ENCODE data around the gene SLMAP. TPM values are rescaled to one million over a fixed set of nuclear protein-coding genes. Genes with fewer than 3 reads are reported as not detected.

The SLMAP gene
- total and polyA plus RNA-seq, 2 of the 13 experiments (the other 11 are each of a cell fraction or from before 2014, with no cell fraction given), result 24.0 to 48.3 TPM

DNA sequence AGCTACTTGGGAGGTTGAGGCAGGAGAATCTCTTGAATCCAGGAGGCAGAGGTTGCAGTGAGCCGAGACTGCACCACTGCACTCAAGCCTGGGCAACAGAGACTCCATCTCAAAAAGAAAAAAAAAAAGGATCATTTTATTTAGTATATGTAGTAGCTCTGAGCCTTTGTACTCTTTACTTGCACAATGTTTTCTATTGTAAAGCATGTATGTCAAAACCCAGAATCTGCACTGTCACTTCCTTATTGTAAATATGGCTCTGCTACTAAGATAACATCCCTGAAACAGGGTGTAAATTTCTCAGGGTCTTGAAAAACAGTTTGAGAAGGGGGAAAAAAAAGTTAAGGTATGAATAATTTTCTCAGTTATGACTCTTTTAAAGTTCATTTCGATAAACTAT lies 35.1 kb downstream of the SLMAP start (continued):
- no peak for TF ChIP-seq MAF1 (CRISPR knock-in tag; IDR thresholded peaks at IDR 0.05; ENCODE audit: borderline replicate concordance)
- TF ChIP-seq ZNF75D (CRISPR knock-in tag; IDR thresholded peaks at IDR 0.05; ENCODE audit: borderline replicate concordance), result no peak
- 0 out of 2 replicates have a peak, but pooled peaks have one; percentile 25 for TF ChIP-seq ZNF292 (CRISPR knock-in tag; IDR thresholded peaks at IDR 0.05; ENCODE audit: borderline replicate concordance, low read depth)
- no peak for TF ChIP-seq SMAD3 (CRISPR knock-in tag; IDR thresholded peaks at IDR 0.05)
- peak; percentile 89 for TF ChIP-seq FOXA3 (CRISPR knock-in tag; IDR thresholded peaks at IDR 0.05)
- peak; percentile 55; the same call in 1 of the 2 replicates for TF ChIP-seq NFIC (IDR thresholded peaks at IDR 0.05; ENCODE audit: low read length)
- no peak for TF ChIP-seq ETV6 (CRISPR knock-in tag; conservative IDR thresholded peaks at IDR 0.05)
- TF ChIP-seq EHMT2 (IDR thresholded peaks at IDR 0.05; ENCODE audit: borderline replicate concordance, low read depth, low read length), result 0 out of 2 replicates have a peak, but pooled peaks have one; percentile 34
- TF ChIP-seq MTA3 (CRISPR knock-in tag; IDR thresholded peaks at IDR 0.05), result no peak
- TF ChIP-seq RCOR2 (CRISPR knock-in tag; IDR thresholded peaks at IDR 0.05), result 0 out of 2 replicates have a peak, but pooled peaks have one; percentile 25
- no peak for TF ChIP-seq MYC (CRISPR knock-in tag; IDR thresholded peaks at IDR 0.05; ENCODE audit: borderline replicate concordance)
- TF ChIP-seq ZNF674 (CRISPR knock-in tag; IDR thresholded peaks at IDR 0.05; ENCODE audit: low read depth), result no peak
- TF ChIP-seq MAFF (IDR thresholded peaks at IDR 0.05; ENCODE audit: low read depth, low read length), result peak; percentile 38; the same call in 1 of the 2 replicates
- peak; percentile 88 for TF ChIP-seq ELF3 (CRISPR knock-in tag; IDR thresholded peaks at IDR 0.05)
- no peak for TF ChIP-seq AKAP8 (CRISPR knock-in tag; IDR thresholded peaks at IDR 0.05)
- peak; percentile 30; the same call in 1 of the 2 replicates for TF ChIP-seq HNF4A (CRISPR knock-in tag; IDR thresholded peaks at IDR 0.05)
- TF ChIP-seq, protein P1, sequence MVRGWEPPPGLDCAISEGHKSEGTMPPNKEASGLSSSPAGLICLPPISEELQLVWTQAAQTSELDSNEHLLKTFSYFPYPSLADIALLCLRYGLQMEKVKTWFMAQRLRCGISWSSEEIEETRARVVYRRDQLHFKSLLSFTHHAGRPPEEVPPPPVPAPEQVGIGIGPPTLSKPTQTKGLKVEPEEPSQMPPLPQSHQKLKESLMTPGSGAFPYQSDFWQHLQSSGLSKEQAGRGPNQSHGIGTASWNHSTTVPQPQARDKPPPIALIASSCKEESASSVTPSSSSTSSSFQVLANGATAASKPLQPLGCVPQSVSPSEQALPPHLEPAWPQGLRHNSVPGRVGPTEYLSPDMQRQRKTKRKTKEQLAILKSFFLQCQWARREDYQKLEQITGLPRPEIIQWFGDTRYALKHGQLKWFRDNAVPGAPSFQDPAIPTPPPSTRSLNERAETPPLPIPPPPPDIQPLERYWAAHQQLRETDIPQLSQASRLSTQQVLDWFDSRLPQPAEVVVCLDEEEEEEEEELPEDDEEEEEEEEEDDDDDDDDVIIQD (CRISPR knock-in tag; IDR thresholded peaks at IDR 0.05; ENCODE audit: low read depth), result peak; percentile 12; the same call in 1 of the 2 replicates
- TF ChIP-seq KAT8 (CRISPR knock-in tag; IDR thresholded peaks at IDR 0.05), result peak; percentile 32; the same call in 1 of the 2 replicates
- TF ChIP-seq, protein P2, sequence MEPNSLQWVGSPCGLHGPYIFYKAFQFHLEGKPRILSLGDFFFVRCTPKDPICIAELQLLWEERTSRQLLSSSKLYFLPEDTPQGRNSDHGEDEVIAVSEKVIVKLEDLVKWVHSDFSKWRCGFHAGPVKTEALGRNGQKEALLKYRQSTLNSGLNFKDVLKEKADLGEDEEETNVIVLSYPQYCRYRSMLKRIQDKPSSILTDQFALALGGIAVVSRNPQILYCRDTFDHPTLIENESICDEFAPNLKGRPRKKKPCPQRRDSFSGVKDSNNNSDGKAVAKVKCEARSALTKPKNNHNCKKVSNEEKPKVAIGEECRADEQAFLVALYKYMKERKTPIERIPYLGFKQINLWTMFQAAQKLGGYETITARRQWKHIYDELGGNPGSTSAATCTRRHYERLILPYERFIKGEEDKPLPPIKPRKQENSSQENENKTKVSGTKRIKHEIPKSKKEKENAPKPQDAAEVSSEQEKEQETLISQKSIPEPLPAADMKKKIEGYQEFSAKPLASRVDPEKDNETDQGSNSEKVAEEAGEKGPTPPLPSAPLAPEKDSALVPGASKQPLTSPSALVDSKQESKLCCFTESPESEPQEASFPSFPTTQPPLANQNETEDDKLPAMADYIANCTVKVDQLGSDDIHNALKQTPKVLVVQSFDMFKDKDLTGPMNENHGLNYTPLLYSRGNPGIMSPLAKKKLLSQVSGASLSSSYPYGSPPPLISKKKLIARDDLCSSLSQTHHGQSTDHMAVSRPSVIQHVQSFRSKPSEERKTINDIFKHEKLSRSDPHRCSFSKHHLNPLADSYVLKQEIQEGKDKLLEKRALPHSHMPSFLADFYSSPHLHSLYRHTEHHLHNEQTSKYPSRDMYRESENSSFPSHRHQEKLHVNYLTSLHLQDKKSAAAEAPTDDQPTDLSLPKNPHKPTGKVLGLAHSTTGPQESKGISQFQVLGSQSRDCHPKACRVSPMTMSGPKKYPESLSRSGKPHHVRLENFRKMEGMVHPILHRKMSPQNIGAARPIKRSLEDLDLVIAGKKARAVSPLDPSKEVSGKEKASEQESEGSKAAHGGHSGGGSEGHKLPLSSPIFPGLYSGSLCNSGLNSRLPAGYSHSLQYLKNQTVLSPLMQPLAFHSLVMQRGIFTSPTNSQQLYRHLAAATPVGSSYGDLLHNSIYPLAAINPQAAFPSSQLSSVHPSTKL (CRISPR knock-in tag; IDR thresholded peaks at IDR 0.05), result peak; percentile 78
- peak; percentile 67 for TF ChIP-seq POGZ (CRISPR knock-in tag; IDR thresholded peaks at IDR 0.05)
- TF ChIP-seq, protein P3, sequence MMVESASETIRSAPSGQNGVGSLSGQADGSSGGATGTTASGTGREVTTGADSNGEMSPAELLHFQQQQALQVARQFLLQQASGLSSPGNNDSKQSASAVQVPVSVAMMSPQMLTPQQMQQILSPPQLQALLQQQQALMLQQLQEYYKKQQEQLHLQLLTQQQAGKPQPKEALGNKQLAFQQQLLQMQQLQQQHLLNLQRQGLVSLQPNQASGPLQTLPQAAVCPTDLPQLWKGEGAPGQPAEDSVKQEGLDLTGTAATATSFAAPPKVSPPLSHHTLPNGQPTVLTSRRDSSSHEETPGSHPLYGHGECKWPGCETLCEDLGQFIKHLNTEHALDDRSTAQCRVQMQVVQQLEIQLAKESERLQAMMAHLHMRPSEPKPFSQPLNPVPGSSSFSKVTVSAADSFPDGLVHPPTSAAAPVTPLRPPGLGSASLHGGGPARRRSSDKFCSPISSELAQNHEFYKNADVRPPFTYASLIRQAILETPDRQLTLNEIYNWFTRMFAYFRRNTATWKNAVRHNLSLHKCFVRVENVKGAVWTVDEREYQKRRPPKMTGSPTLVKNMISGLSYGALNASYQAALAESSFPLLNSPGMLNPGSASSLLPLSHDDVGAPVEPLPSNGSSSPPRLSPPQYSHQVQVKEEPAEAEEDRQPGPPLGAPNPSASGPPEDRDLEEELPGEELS (CRISPR knock-in tag; IDR thresholded peaks at IDR 0.05), result peak; percentile 21; the same call in 1 of the 2 replicates
- no peak for TF ChIP-seq ZSCAN20 (CRISPR knock-in tag; IDR thresholded peaks at IDR 0.05; ENCODE audit: borderline replicate concordance)
- TF ChIP-seq CREB1 (IDR thresholded peaks at IDR 0.05), result no peak
- TF ChIP-seq CREB1 (CRISPR knock-in tag; IDR thresholded peaks at IDR 0.05), result no peak
- TF ChIP-seq NCOR1 (IDR thresholded peaks at IDR 0.05; ENCODE audit: borderline replicate concordance, low read length), result peak; percentile 29; the same call in 1 of the 2 replicates
- TF ChIP-seq ZNF850 (CRISPR knock-in tag; conservative IDR thresholded peaks at IDR 0.05), result no peak
- peak; percentile 81 for TF ChIP-seq NFE2 (CRISPR knock-in tag; IDR thresholded peaks at IDR 0.05)
